H1 (cell line): ENCODE results near the gene AKT1. TPM values are rescaled to one million over a fixed set of nuclear protein-coding genes. Genes with fewer than 3 reads are reported as not detected.

Experiments used
- CTCF ChIA-PET: fragments of 300-600 bp; sonication (Branson Sonifier 250); formaldehyde crosslinking; loops from one replicate; lab custom pipeline; 2021; ENCODE audit not compliant: partially characterized antibody; lab: Charles Lee
- POLR2A ChIA-PET: fragments of 300-600 bp; sonication (Branson Sonifier 250); formaldehyde crosslinking; loops from one replicate; lab custom pipeline; 2021; ENCODE audit warnings: inconsistent platforms; ENCODE audit not compliant: partially characterized antibody; lab: Charles Lee
- DNase-seq, 2 experiments: peaks; one replicate each; pipeline versions ENCODE4 v3.0.0 to v3.0.0-alpha.2; 2010 to 2022; ENCODE audit warnings: low spot score in 2 of 2, low read depth in 1 of 2, mixed read lengths in 1 of 2
- FAIRE-seq: peaks from 2 replicates; lab custom pipeline; 2011; peaks lifted over from hg19 to GRCh38; lab: Jason Lieb, UNC
- H2AFZ ChIP-seq: 2 replicates; pipeline ENCODE4 v1.8.1; 2012; ENCODE audit warnings: low read length, inconsistent platforms
- H2AK5ac ChIP-seq: 2 replicates; pipeline ENCODE4 v1.6.1; 2013; ENCODE audit warnings: low read depth, low read length
- H2BK120ac ChIP-seq: replicated peaks from 2 replicates; pipeline ENCODE3; 2013; ENCODE audit warnings: low read depth, low read length, inconsistent platforms
- H2BK12ac ChIP-seq: 2 replicates; pipeline ENCODE4 v1.6.1; 2013; ENCODE audit warnings: low read depth, low read length
- H2BK15ac ChIP-seq: 2 replicates; pipeline ENCODE4 v1.6.1; 2013; ENCODE audit warnings: low read length
- H2BK20ac ChIP-seq: 2 replicates; pipeline ENCODE4 v1.6.1; 2013; ENCODE audit warnings: low read length
- H2BK5ac ChIP-seq: 2 replicates; pipeline ENCODE4 v1.6.1; 2013; ENCODE audit warnings: low read depth, low read length
- H3K14ac ChIP-seq: 2 replicates; pipeline ENCODE4 v1.6.1; 2013; ENCODE audit warnings: inconsistent platforms; ENCODE audit not compliant: insufficient read length
- H3K18ac ChIP-seq: 2 replicates; pipeline ENCODE4 v1.6.1; 2013; ENCODE audit warnings: low read length; ENCODE audit errors: extremely low read depth
- H3K23ac ChIP-seq: 2 replicates; pipeline ENCODE4 v1.6.1; 2013; ENCODE audit warnings: inconsistent platforms; ENCODE audit not compliant: insufficient read length
- H3K23me2 ChIP-seq: 2 replicates; pipeline ENCODE4 v1.6.1; 2013; ENCODE audit warnings: low read depth, low read length
- H3K27ac ChIP-seq: 2 replicates; pipeline ENCODE4 v1.6.1; 2011; ENCODE audit warnings: low read depth, low read length, inconsistent platforms
- H3K27me3 ChIP-seq, 4 experiments: replicated peaks in 1 of 4; 1 replicate in 1 of 4; 2 replicates in 3 of 4; pipeline versions ENCODE4 v1.6.1 to v1.8.1; 2011 to 2013; ENCODE audit warnings: low read length in 3 of 4, mild to moderate bottlenecking in 3 of 4, inconsistent platforms in 2 of 4, mixed read lengths in 2 of 4, moderate library complexity in 1 of 4; ENCODE audit not compliant: control insufficient read depth in 3 of 4, insufficient read depth in 3 of 4; ENCODE audit errors: extremely low read depth in 1 of 4
- H3K36me3 ChIP-seq, 4 experiments: 2 replicates each; pipeline versions ENCODE4 v1.6.1 to v1.8.1; 2011 to 2013; ENCODE audit warnings: mild to moderate bottlenecking in 4 of 4, low read length in 3 of 4, moderate library complexity in 2 of 4, control low read depth in 1 of 4, inconsistent platforms in 1 of 4; ENCODE audit not compliant: insufficient read depth in 4 of 4, control insufficient read depth in 2 of 4
- H3K4ac ChIP-seq: replicated peaks from 2 replicates; pipeline ENCODE3; 2013; ENCODE audit warnings: low read length, low read depth, mixed read lengths, inconsistent platforms; ENCODE audit not compliant: insufficient read length
- H3K4me1 ChIP-seq, 4 experiments: replicated peaks in 1 of 4; 1 replicate in 1 of 4; 2 replicates in 3 of 4; pipeline versions ENCODE4 v1.6.1 to v1.8.1; 2011 to 2013; ENCODE audit warnings: low read length in 3 of 4, inconsistent platforms in 2 of 4, mixed read lengths in 1 of 4; ENCODE audit not compliant: insufficient read depth in 4 of 4, control insufficient read depth in 3 of 4
- H3K4me2 ChIP-seq, 2 experiments: 2 replicates each; pipeline versions ENCODE4 v1.6.1 to v1.8.1; 2011 to 2013; ENCODE audit warnings: low read depth in 2 of 2, low read length in 2 of 2, control low read depth in 1 of 2, inconsistent platforms in 1 of 2, mild to moderate bottlenecking in 1 of 2; ENCODE audit not compliant: insufficient read depth in 1 of 2
- H3K4me3 ChIP-seq, 4 experiments: fragments of 200-600, 300-600 bp in 1 of 4; sonication (generic), shearing (Covaris generic), sonication (Bioruptor Twin) in 1 of 4; 2 replicates each; pipeline versions ENCODE4 v1.5.1 to v1.8.1; 2011 to 2016; ENCODE audit warnings: low read length in 4 of 4, low read depth in 3 of 4, control low read depth in 2 of 4, inconsistent platforms in 2 of 4, mild to moderate bottlenecking in 2 of 4, mixed read lengths in 1 of 4, moderate library complexity in 1 of 4; ENCODE audit not compliant: insufficient read depth in 2 of 4; ENCODE audit errors: extremely low read depth in 1 of 4
- H3K56ac ChIP-seq: replicated peaks from 2 replicates; pipeline ENCODE3; 2013; ENCODE audit warnings: low read depth, mild to moderate bottlenecking, mixed read lengths, low read length, inconsistent platforms; ENCODE audit not compliant: insufficient read length
- H3K79me1 ChIP-seq: 2 replicates; pipeline ENCODE4 v1.6.1; 2013; ENCODE audit warnings: low read depth, low read length, control low read depth
- H3K79me2 ChIP-seq, 2 experiments: 2 replicates each; pipeline versions ENCODE4 v1.6.1 to v1.8.1; 2012 to 2013; ENCODE audit warnings: low read length in 2 of 2, mild to moderate bottlenecking in 2 of 2, inconsistent platforms in 1 of 2; ENCODE audit not compliant: insufficient read depth in 2 of 2, control insufficient read depth in 1 of 2
- H3K9ac ChIP-seq, 4 experiments: replicated peaks in 1 of 4; 1 replicate in 1 of 4; 2 replicates in 3 of 4; pipeline versions ENCODE4 v1.6.1 to v1.8.1; 2011 to 2013; ENCODE audit warnings: low read depth in 3 of 4, low read length in 3 of 4, control low read depth in 2 of 4, mild to moderate bottlenecking in 2 of 4, moderate library complexity in 2 of 4, inconsistent platforms in 1 of 4; ENCODE audit errors: extremely low read depth in 1 of 4
- H3K9me3 ChIP-seq, 2 experiments: 2 replicates each; pipeline versions ENCODE4 v1.6.1 to v1.8.1; 2012 to 2013; ENCODE audit warnings: mild to moderate bottlenecking in 2 of 2, moderate library complexity in 2 of 2, control low read depth in 1 of 2, inconsistent platforms in 1 of 2, low read depth in 1 of 2, low read length in 1 of 2, mixed read lengths in 1 of 2; ENCODE audit not compliant: insufficient read depth in 2 of 2
- H4K20me1 ChIP-seq, 2 experiments: replicated peaks in 1 of 2; 2 replicates each; pipeline versions ENCODE3 to v1.8.1; 2011 to 2013; ENCODE audit warnings: inconsistent platforms in 2 of 2, low read length in 2 of 2, mild to moderate bottlenecking in 1 of 2; ENCODE audit not compliant: insufficient read depth in 2 of 2, control insufficient read depth in 1 of 2
- H4K5ac ChIP-seq: 2 replicates; pipeline ENCODE4 v1.6.1; 2013; ENCODE audit warnings: low read length, low read depth, mixed read lengths, inconsistent platforms; ENCODE audit not compliant: insufficient read length
- H4K8ac ChIP-seq: 2 replicates; pipeline ENCODE4 v1.8.0; 2013; ENCODE audit warnings: mild to moderate bottlenecking, moderate library complexity, low read length, inconsistent platforms; ENCODE audit not compliant: insufficient read depth; ENCODE audit errors: extremely low read depth
- H4K91ac ChIP-seq: replicated peaks from 2 replicates; pipeline ENCODE3; 2013; ENCODE audit warnings: low read length, mixed read lengths, inconsistent platforms; ENCODE audit not compliant: insufficient read length
- CTBP2 ChIP-seq: IDR thresholded peaks from 2 replicates; pipeline ENCODE4 v1.7.0; 2011; ENCODE audit warnings: borderline replicate concordance, mild to moderate bottlenecking, moderate library complexity, mixed read lengths, low read length; ENCODE audit not compliant: insufficient read depth, insufficient read length
- EP300 ChIP-seq, 2 experiments: IDR thresholded peaks; 1 replicate in 1 of 2; 2 replicates in 1 of 2; pipeline ENCODE4 v1.6.1; 2011 to 2012; ENCODE audit warnings: low read depth in 2 of 2, low read length in 2 of 2, mild to moderate bottlenecking in 2 of 2, borderline replicate concordance in 1 of 2, inconsistent platforms in 1 of 2, moderate library complexity in 1 of 2
- KDM1A ChIP-seq: fragments of 200-600, 300-600 bp; sonication (generic); IDR thresholded peaks from 2 replicates; pipeline ENCODE4 v1.7.1; 2016; ENCODE audit warnings: mild to moderate bottlenecking, low read length, borderline replicate concordance
- KDM5A ChIP-seq: fragments of 200-600 bp; IDR thresholded peaks from 2 replicates; pipeline ENCODE4 v1.7.1; 2012; ENCODE audit warnings: mild to moderate bottlenecking, low read length, inconsistent platforms, mixed read lengths
- PHF8 ChIP-seq: fragments of 200-600 bp; sonication (generic); conservative IDR thresholded peaks from 2 replicates; pipeline ENCODE4 v1.7.1; 2012; ENCODE audit warnings: low read depth, mild to moderate bottlenecking, inconsistent platforms, low read length, moderate library complexity
- POLR2AphosphoS5 ChIP-seq: IDR thresholded peaks from 2 replicates; pipeline ENCODE4 v1.6.1; 2011; ENCODE audit warnings: low read depth, low read length
- SP2 ChIP-seq: IDR thresholded peaks from 2 replicates; pipeline ENCODE4 v1.6.1; 2012; ENCODE audit warnings: mild to moderate bottlenecking, low read length, inconsistent platforms
- SUZ12 ChIP-seq: fragments of 200-600 bp; sonication (generic); IDR thresholded peaks from 2 replicates; pipeline ENCODE4 v1.6.1; 2012; ENCODE audit warnings: mild to moderate bottlenecking, inconsistent platforms, low read length, moderate library complexity, mixed read lengths
- TAF7 ChIP-seq: optimal IDR thresholded peaks from 2 replicates; pipeline ENCODE3; 2011; ENCODE audit warnings: low read depth, mild to moderate bottlenecking, inconsistent platforms, low read length, moderate library complexity, borderline replicate concordance
- WGBS, 2 experiments: shearing (Covaris generic) in 1 of 2; methylation state at CpG; one replicate each; pipeline versions ENCODE4 v1.1.6 to v1.1.7; 2013 to 2015; ENCODE audit warnings: low lambda C conversion rate in 2 of 2, mixed read lengths in 2 of 2, inconsistent platforms in 1 of 2, low coverage in 1 of 2, missing lambda C conversion rate in 1 of 2; ENCODE audit not compliant: insufficient replicate concordance in 2 of 2, insufficient coverage in 1 of 2, insufficient read length in 1 of 2; ENCODE audit errors: extremely low coverage in 1 of 2, missing lambda C conversion rate in 1 of 2; 5-methylcytosine and 5-hydroxymethylcytosine counted together
- polyA plus RNA-seq, 7 experiments: library from polyadenylated mRNA; depleted of rRNA in 3 of 7; stranded (reverse) in 5 of 7; unstranded in 2 of 7; fragments of >200 nt in 5 of 7; fragments of 200-250 nt in 2 of 7; gene quantifications; 1 replicate in 5 of 7; 2 replicates in 1 of 7; 4 replicates in 1 of 7; pipeline versions ENCODE4 v1.2.1 to v1.2.3, GENCODE V29; 2011 to 2013; ENCODE audit warnings: missing spikeins in 2 of 7, mixed read lengths in 2 of 7
- total RNA-seq: library from RNA; stranded (reverse); fragmentation: NEBNext Ultra II Directional; extraction: Animal tissue kit (Norgen Biotek cat#: 25700); gene quantifications from 2 replicates; pipeline ENCODE4 v1.2.1, GENCODE V29; 2021
- TF ChIP-seq, protein P1 (sequence below), 3 experiments: IDR thresholded peaks; 1 replicate in 2 of 3; 2 replicates in 1 of 3; pipeline versions ENCODE4 v1.5.1 to v1.6.1; 2011; ENCODE audit warnings: low read length in 3 of 3, mild to moderate bottlenecking in 3 of 3, inconsistent platforms in 2 of 3, low read depth in 1 of 3, moderate library complexity in 1 of 3; ENCODE audit not compliant: insufficient read depth in 1 of 3; ENCODE audit errors: control extremely low read depth in 1 of 3

Gene AKT1
- total and polyA plus RNA-seq, 2 of the 8 experiments (the other 6 are each of a cell fraction or from before 2014, with no cell fraction given), result 68.1 to 71.5 TPM

DNA sequence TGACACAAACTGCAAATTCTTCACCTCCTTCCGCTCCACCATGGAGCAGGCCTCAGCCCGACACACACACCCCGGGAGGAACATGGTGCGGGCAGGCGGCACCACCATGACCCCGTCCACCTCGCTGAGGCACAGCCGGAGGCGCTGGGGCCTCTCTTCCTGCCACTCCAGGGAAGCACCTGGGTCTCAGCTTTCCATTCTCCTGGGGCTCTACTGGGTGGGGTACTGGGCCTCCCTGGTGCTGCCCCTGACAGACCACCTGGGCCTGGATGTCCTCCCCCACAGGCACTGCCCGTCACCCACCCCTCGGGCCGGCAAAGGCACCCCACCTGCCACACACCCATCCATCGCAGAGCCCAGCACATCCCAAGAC, 9.9 kb downstream of the AKT1 start:
- no peak overlapping the region for H3K14ac ChIP-seq
- no peaks in the 10 kb centered on the region for H3K4me1 ChIP-seq
- H2BK20ac ChIP-seq, result no peak overlapping the region
- no peak overlapping the region for H4K91ac ChIP-seq
- no peaks in the 10 kb centered on the region; the same call in none of the 2 replicates for H3K79me1 ChIP-seq
- H3K9ac ChIP-seq, result no peak overlapping the region
- H3K23ac ChIP-seq, result no peak overlapping the region
- FAIRE-seq (no peak), DNase-seq (no peak)
- H2AFZ ChIP-seq, result no peak overlapping the region
- H4K5ac ChIP-seq, result no peak overlapping the region
- WGBS, 2 experiments, result 87% methylated on average over 5 of the region's 13 CpGs; no CpG with 5 or more reads in 1 of the 2 experiments
- no peak overlapping the region for H3K4me3 ChIP-seq
- no peak overlapping the region for H2BK120ac ChIP-seq
- no peak overlapping the region for H3K56ac ChIP-seq
- no peaks in the 10 kb centered on the region for H3K9me3 ChIP-seq
- H2BK12ac ChIP-seq, result no peak overlapping the region
- H3K18ac ChIP-seq, result no peak overlapping the region
- peaks cover 19 to 22% of the 10 kb centered on the region in 2 experiments for H4K20me1 ChIP-seq
- H3K23me2 ChIP-seq, result no peaks in the 10 kb centered on the region
- POLR2A ChIA-PET, result interaction anchor here (1.0 to 1.2 kb wide), 2 partner anchors 36 to 79 kb away, joined by 3 read pairs; partner anchors contain the start of gene CEP170B
- no peak overlapping the region for H3K4me2 ChIP-seq
- H3K4ac ChIP-seq, result no peak overlapping the region
- H3K27ac ChIP-seq, result no peak overlapping the region
- H4K8ac ChIP-seq, result no peak overlapping the region
- no peak overlapping the region for H2AK5ac ChIP-seq
- no peaks in the 10 kb centered on the region for H3K79me2 ChIP-seq
- H2BK15ac ChIP-seq, result no peak overlapping the region
- CTCF ChIA-PET, result interaction anchor here (0.9 to 4.0 kb wide), 2 partner anchors 16 to 111 kb away, joined by 3 to 28 read pairs; no protein-coding TSS in a partner anchor
- peaks cover 0 to 1% (median 0%) of the 10 kb centered on the region in 4 experiments; a peak in 2 of 8 replicates for H3K36me3 ChIP-seq
- no peak overlapping the region; the same call in 1 of the 2 replicates for H2BK5ac ChIP-seq
- H3K27me3 ChIP-seq, result no peaks in the 10 kb centered on the region
- TF ChIP-seq PHF8 (no peak), SUZ12 (no peak), EP300 (IDR thresholded peaks at IDR 0.05; ENCODE audit: borderline replicate concordance in 1 of 2, low read depth in 2 of 2, low read length in 2 of 2) (no peak), TAF7 (no peak), KDM5A (no peak), SP2 (no peak), KDM1A (no peak), CTBP2 (no peak), POLR2AphosphoS5 (no peak)
- TF ChIP-seq, protein P1, sequence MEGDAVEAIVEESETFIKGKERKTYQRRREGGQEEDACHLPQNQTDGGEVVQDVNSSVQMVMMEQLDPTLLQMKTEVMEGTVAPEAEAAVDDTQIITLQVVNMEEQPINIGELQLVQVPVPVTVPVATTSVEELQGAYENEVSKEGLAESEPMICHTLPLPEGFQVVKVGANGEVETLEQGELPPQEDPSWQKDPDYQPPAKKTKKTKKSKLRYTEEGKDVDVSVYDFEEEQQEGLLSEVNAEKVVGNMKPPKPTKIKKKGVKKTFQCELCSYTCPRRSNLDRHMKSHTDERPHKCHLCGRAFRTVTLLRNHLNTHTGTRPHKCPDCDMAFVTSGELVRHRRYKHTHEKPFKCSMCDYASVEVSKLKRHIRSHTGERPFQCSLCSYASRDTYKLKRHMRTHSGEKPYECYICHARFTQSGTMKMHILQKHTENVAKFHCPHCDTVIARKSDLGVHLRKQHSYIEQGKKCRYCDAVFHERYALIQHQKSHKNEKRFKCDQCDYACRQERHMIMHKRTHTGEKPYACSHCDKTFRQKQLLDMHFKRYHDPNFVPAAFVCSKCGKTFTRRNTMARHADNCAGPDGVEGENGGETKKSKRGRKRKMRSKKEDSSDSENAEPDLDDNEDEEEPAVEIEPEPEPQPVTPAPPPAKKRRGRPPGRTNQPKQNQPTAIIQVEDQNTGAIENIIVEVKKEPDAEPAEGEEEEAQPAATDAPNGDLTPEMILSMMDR (IDR thresholded peaks at IDR 0.05; ENCODE audit: control extremely low read depth in 1 of 3, insufficient read depth in 1 of 3, low read depth in 1 of 3, low read length in 3 of 3), result no peak
